Hematopoietic multipotent progenitor cell treated with erythropoietin and hydrocortisone succinate and interleukin-3 and kit ligand, for 4 days (in vitro differentiated cells): Measurements from ENCODE around the gene ITGB2.
"Not testable (repeated sequence)": the region's sequence is repeated elsewhere in the genome, so short reads cannot be mapped to it uniquely, and the experiment has no call there.

Source experiments
- DNase-seq: peaks from one replicate; pipeline ENCODE4 v3.0.0-alpha.2; 2015

Gene ITGB2

GRCh38 chr21:44880405-44881197 lies 40.1 kb downstream of the ITGB2 start:
- peak; percentile 95 for DNase-seq

- not testable (repeated sequence) for DNase-seq
These were observed 41.5 kb downstream of the ITGB2 start for GRCh38 chr21:44879238-44879637.

- DNase-seq, result peak; percentile 76
These were observed 42.4 kb downstream of the ITGB2 start for GRCh38 chr21:44878053-44878982.

GRCh38 chr21:44876849-44877575 lies 43.7 kb downstream of the ITGB2 start:
- no peak for DNase-seq

GRCh38 chr21:44875316-44875700 lies 45.4 kb downstream of the ITGB2 start:
- peak; percentile 84 for DNase-seq

GRCh38 chr21:44874497-44875315 lies 46.0 kb downstream of the ITGB2 start:
- DNase-seq, result peak; percentile 64

GRCh38 chr21:44874240-44874496 lies 46.5 kb downstream of the ITGB2 start:
- no peak for DNase-seq

GRCh38 chr21:44873356-44874239 lies 47.1 kb downstream of the ITGB2 start, which contains the start of gene PTTG1IP:
TSS of gene PTTG1IP (minus strand) at chr21:44873690. CDS start at chr21:44873616, 74 bp downstream.
- peak; percentile 99 for DNase-seq

- DNase-seq, result peak; percentile 43
These were observed 47.9 kb downstream of the ITGB2 start for GRCh38 chr21:44872649-44873355.

GRCh38 chr21:44872323-44872648 lies 48.4 kb downstream of the ITGB2 start:
- DNase-seq, result no peak

GRCh38 chr21:44871576-44872269 lies 49.0 kb downstream of the ITGB2 start:
- peak; percentile 54 for DNase-seq

GRCh38 chr21:44870748-44871495 lies 49.8 kb downstream of the ITGB2 start:
- DNase-seq, result peak; percentile 61

- DNase-seq, result peak; percentile 79
These were observed 50.6 kb downstream of the ITGB2 start for GRCh38 chr21:44869781-44870747.

GRCh38 chr21:44868707-44869106 lies 52.0 kb downstream of the ITGB2 start:
- DNase-seq, result no peak

GRCh38 chr21:44867999-44868700 lies 52.5 kb downstream of the ITGB2 start:
- peak; percentile 52 for DNase-seq

GRCh38 chr21:44867464-44867863 lies 53.2 kb downstream of the ITGB2 start:
- no peak for DNase-seq

GRCh38 chr21:44866780-44867179 lies 53.9 kb downstream of the ITGB2 start:
- peak; percentile 42 for DNase-seq
